HCT116 (cell line): Measurements from ENCODE around the gene TP63.

Experiments used
- EZH2 ChIP-seq: fragments of 200-600 bp; sonication (generic); IDR thresholded peaks from 2 replicates; pipeline ENCODE4 v1.6.1; 2017; ENCODE audit warnings: antibody characterized with exemption, mixed run types
- POLR2A ChIP-seq: IDR thresholded peaks from 2 replicates; pipeline ENCODE4 v1.7.0; 2011; ENCODE audit warnings: borderline replicate concordance; ENCODE audit not compliant: insufficient read depth, insufficient read length; ENCODE audit errors: extremely low read depth
- TCF7L2 ChIP-seq: IDR thresholded peaks from 2 replicates; pipeline ENCODE4 v1.7.0; 2011; ENCODE audit warnings: borderline replicate concordance, inconsistent platforms; ENCODE audit not compliant: insufficient read depth, insufficient read length; ENCODE audit errors: extremely low read depth
- TF ChIP-seq, protein P1 (sequence below), 3 experiments: fragments of 200-600 bp in 1 of 3; sonication (generic) in 1 of 3; IDR thresholded peaks in 2 of 3; conservative IDR thresholded peaks in 1 of 3; 2 replicates each; pipeline ENCODE4 v1.5.1; 2012 to 2017; ENCODE audit warnings: low read depth in 2 of 3, low read length in 2 of 3, antibody characterized with exemption in 1 of 3, borderline replicate concordance in 1 of 3, control low read depth in 1 of 3, mild to moderate bottlenecking in 1 of 3, mixed read lengths in 1 of 3, mixed run types in 1 of 3, moderate library complexity in 1 of 3; ENCODE audit not compliant: insufficient read depth in 1 of 3

DNA sequence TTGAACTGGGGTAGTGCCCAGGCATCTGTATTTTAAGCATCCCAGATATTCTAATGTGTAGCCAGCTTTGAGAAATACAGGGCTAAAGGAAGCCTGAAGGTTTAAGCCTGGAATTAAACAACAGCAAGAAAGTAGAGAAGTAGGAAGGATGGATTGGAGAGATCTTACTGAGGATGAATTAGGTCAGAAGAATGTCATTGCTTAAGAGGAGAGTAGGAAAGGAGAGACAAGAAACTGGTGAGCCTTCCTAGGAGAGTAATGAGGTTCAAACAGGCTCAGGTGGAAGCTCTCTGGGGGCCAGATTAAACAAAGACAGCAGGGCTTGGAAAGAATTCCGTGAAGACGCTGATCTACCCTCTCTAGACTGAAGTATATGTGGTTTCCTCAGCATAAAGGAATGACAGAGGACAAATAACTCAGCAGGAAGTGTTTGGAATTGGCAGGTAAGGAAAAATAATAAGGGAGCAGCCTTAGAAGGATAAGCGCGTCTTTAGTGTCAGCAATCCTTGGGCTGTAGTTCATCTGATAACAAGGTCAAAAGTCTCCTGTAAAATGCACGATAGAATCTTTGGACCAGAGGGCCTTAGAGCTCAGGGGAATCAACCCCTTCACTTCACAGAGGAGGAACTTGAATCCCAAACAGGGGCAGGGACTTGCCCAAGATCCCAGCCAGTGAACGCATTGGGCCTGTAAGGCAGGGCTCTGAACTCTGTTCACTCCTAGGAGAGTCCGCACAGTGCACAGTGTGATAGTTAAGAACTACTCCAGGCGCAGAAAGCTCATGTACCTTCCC is 90.9 kb downstream of the TP63 start:
- TF ChIP-seq, protein P1, sequence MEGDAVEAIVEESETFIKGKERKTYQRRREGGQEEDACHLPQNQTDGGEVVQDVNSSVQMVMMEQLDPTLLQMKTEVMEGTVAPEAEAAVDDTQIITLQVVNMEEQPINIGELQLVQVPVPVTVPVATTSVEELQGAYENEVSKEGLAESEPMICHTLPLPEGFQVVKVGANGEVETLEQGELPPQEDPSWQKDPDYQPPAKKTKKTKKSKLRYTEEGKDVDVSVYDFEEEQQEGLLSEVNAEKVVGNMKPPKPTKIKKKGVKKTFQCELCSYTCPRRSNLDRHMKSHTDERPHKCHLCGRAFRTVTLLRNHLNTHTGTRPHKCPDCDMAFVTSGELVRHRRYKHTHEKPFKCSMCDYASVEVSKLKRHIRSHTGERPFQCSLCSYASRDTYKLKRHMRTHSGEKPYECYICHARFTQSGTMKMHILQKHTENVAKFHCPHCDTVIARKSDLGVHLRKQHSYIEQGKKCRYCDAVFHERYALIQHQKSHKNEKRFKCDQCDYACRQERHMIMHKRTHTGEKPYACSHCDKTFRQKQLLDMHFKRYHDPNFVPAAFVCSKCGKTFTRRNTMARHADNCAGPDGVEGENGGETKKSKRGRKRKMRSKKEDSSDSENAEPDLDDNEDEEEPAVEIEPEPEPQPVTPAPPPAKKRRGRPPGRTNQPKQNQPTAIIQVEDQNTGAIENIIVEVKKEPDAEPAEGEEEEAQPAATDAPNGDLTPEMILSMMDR (IDR thresholded peaks at IDR 0.05 in 2 of 3, conservative IDR thresholded peaks at IDR 0.05 in 1 of 3; ENCODE audit: borderline replicate concordance in 1 of 3, insufficient read depth in 1 of 3, low read depth in 2 of 3, low read length in 2 of 3), result no peak
- TF ChIP-seq EZH2 (no peak), POLR2A (no peak), TCF7L2 (no peak)
